GM15510 (cell line): Measurements from ENCODE around the gene BBS2.

ENCODE experiments used
- POLR2A ChIP-seq: IDR thresholded peaks from 3 replicates; pipeline ENCODE4 v1.6.1; 2011; ENCODE audit warnings: borderline replicate concordance; ENCODE audit not compliant: insufficient read length; ENCODE audit errors: extremely low read depth

Gene BBS2

GRCh38 chr16:56491657-56492261 is 28.1 kb downstream of the BBS2 start:
- no peak for TF ChIP-seq POLR2A

GRCh38 chr16:56488035-56488434 is 31.8 kb downstream of the BBS2 start:
- TF ChIP-seq POLR2A, result no peak

- no peak for TF ChIP-seq POLR2A
These were observed 36.4 kb downstream of the BBS2 start for GRCh38 chr16:56483394-56483793.

- no peak for TF ChIP-seq POLR2A
These were observed 37.1 kb downstream of the BBS2 start for GRCh38 chr16:56482683-56483236.

- TF ChIP-seq POLR2A, result no peak
These were observed 38.2 kb downstream of the BBS2 start for GRCh38 chr16:56481468-56482122.

GRCh38 chr16:56480776-56481467 is 38.9 kb downstream of the BBS2 start:
- TF ChIP-seq POLR2A, result no peak

- no peak for TF ChIP-seq POLR2A
These were observed 40.4 kb downstream of the BBS2 start for GRCh38 chr16:56479469-56479868.

- no peak for TF ChIP-seq POLR2A
These were observed 41.4 kb downstream of the BBS2 start for GRCh38 chr16:56478281-56479049.

GRCh38 chr16:56477096-56477878 is 42.5 kb downstream of the BBS2 start:
- no peak for TF ChIP-seq POLR2A

- TF ChIP-seq POLR2A, result no peak
These were observed 44.6 kb downstream of the BBS2 start for GRCh38 chr16:56475201-56475600.

GRCh38 chr16:56470666-56471065 is 49.2 kb downstream of the BBS2 start:
- no peak for TF ChIP-seq POLR2A

- TF ChIP-seq POLR2A, result no peak
These were observed 49.6 kb downstream of the BBS2 start for GRCh38 chr16:56470232-56470631.

GRCh38 chr16:56469748-56470147 is 50.1 kb downstream of the BBS2 start:
- TF ChIP-seq POLR2A, result no peak

- TF ChIP-seq POLR2A, result no peak
These were observed 51.0 kb downstream of the BBS2 start for GRCh38 chr16:56468800-56469199.
